ENCODE results near the gene PCIF1. TPM values are rescaled to one million over a fixed set of nuclear protein-coding genes. Genes with fewer than 3 reads are reported as not detected.

PCIF1 gene
- total and polyA plus RNA-seq, 9 of the 15 experiments (the other 6 are each of a cell fraction or from before 2014, with no cell fraction given), result 5.8 to 29.4 (median 11.3) TPM

DNA sequence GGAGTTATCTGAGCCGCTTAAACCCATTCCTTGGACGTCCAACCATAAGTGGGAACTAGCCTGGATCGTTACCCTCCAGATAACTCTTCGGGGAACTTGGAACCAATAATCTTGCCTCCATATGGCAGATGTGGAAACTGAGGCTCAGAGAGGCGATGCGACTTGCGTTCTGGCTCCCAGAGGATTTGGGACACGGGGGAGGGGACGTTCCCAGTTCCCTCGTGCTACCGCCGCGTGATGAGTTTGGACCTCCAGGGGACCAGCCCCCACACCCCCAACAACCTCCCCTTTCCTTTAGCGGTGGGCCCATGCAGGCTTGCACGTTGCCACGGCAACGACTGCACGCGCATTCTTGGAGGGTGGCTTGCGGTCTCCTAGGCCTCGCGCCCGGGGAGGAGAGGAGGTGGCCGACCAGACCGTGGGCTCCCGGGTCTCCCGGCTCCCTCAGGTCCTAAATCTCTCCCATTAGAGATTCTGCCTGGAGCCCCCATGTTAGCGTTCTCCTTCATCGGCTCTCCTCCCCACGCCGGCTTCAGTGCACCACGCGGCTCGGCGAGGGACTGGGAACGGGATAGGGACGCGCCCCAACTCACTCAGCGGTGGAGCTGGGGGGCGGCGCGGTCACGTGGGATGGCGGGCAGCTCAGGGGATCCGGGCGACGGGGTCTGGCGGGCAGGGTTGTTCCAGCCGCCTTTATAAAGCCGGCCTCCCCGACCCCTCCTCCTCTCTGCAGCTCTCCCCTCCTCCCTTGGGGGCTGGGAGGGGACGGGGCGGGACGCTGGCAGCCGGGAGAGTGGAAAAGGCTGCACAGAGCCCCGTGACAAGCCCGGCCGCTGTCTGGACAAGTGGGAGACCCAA is 22.8 kb upstream of the PCIF1 start, which contains the start of gene PLTP (continued):
- TF ChIP-seq, protein P1, sequence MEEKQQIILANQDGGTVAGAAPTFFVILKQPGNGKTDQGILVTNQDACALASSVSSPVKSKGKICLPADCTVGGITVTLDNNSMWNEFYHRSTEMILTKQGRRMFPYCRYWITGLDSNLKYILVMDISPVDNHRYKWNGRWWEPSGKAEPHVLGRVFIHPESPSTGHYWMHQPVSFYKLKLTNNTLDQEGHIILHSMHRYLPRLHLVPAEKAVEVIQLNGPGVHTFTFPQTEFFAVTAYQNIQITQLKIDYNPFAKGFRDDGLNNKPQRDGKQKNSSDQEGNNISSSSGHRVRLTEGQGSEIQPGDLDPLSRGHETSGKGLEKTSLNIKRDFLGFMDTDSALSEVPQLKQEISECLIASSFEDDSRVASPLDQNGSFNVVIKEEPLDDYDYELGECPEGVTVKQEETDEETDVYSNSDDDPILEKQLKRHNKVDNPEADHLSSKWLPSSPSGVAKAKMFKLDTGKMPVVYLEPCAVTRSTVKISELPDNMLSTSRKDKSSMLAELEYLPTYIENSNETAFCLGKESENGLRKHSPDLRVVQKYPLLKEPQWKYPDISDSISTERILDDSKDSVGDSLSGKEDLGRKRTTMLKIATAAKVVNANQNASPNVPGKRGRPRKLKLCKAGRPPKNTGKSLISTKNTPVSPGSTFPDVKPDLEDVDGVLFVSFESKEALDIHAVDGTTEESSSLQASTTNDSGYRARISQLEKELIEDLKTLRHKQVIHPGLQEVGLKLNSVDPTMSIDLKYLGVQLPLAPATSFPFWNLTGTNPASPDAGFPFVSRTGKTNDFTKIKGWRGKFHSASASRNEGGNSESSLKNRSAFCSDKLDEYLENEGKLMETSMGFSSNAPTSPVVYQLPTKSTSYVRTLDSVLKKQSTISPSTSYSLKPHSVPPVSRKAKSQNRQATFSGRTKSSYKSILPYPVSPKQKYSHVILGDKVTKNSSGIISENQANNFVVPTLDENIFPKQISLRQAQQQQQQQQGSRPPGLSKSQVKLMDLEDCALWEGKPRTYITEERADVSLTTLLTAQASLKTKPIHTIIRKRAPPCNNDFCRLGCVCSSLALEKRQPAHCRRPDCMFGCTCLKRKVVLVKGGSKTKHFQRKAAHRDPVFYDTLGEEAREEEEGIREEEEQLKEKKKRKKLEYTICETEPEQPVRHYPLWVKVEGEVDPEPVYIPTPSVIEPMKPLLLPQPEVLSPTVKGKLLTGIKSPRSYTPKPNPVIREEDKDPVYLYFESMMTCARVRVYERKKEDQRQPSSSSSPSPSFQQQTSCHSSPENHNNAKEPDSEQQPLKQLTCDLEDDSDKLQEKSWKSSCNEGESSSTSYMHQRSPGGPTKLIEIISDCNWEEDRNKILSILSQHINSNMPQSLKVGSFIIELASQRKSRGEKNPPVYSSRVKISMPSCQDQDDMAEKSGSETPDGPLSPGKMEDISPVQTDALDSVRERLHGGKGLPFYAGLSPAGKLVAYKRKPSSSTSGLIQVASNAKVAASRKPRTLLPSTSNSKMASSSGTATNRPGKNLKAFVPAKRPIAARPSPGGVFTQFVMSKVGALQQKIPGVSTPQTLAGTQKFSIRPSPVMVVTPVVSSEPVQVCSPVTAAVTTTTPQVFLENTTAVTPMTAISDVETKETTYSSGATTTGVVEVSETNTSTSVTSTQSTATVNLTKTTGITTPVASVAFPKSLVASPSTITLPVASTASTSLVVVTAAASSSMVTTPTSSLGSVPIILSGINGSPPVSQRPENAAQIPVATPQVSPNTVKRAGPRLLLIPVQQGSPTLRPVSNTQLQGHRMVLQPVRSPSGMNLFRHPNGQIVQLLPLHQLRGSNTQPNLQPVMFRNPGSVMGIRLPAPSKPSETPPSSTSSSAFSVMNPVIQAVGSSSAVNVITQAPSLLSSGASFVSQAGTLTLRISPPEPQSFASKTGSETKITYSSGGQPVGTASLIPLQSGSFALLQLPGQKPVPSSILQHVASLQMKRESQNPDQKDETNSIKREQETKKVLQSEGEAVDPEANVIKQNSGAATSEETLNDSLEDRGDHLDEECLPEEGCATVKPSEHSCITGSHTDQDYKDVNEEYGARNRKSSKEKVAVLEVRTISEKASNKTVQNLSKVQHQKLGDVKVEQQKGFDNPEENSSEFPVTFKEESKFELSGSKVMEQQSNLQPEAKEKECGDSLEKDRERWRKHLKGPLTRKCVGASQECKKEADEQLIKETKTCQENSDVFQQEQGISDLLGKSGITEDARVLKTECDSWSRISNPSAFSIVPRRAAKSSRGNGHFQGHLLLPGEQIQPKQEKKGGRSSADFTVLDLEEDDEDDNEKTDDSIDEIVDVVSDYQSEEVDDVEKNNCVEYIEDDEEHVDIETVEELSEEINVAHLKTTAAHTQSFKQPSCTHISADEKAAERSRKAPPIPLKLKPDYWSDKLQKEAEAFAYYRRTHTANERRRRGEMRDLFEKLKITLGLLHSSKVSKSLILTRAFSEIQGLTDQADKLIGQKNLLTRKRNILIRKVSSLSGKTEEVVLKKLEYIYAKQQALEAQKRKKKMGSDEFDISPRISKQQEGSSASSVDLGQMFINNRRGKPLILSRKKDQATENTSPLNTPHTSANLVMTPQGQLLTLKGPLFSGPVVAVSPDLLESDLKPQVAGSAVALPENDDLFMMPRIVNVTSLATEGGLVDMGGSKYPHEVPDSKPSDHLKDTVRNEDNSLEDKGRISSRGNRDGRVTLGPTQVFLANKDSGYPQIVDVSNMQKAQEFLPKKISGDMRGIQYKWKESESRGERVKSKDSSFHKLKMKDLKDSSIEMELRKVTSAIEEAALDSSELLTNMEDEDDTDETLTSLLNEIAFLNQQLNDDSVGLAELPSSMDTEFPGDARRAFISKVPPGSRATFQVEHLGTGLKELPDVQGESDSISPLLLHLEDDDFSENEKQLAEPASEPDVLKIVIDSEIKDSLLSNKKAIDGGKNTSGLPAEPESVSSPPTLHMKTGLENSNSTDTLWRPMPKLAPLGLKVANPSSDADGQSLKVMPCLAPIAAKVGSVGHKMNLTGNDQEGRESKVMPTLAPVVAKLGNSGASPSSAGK (IDR thresholded peaks at IDR 0.05), result peak; percentile 55; the same call in 1 of the 2 replicates
- TF ChIP-seq, protein P2, sequence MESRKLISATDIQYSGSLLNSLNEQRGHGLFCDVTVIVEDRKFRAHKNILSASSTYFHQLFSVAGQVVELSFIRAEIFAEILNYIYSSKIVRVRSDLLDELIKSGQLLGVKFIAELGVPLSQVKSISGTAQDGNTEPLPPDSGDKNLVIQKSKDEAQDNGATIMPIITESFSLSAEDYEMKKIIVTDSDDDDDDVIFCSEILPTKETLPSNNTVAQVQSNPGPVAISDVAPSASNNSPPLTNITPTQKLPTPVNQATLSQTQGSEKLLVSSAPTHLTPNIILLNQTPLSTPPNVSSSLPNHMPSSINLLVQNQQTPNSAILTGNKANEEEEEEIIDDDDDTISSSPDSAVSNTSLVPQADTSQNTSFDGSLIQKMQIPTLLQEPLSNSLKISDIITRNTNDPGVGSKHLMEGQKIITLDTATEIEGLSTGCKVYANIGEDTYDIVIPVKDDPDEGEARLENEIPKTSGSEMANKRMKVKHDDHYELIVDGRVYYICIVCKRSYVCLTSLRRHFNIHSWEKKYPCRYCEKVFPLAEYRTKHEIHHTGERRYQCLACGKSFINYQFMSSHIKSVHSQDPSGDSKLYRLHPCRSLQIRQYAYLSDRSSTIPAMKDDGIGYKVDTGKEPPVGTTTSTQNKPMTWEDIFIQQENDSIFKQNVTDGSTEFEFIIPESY (CRISPR knock-in tag; IDR thresholded peaks at IDR 0.05), result peak; percentile 34; the same call in 1 of the 2 replicates
- TF ChIP-seq POLR2A (conservative IDR thresholded peaks at IDR 0.05), result peak; percentile 15
- TF ChIP-seq TCF3 (CRISPR knock-in tag; IDR thresholded peaks at IDR 0.05), result no peak
- peak; percentile 65; the same call in 1 of the 2 replicates for TF ChIP-seq ZFX (CRISPR knock-in tag; IDR thresholded peaks at IDR 0.05)
- TF ChIP-seq ZNF584 (CRISPR knock-in tag; IDR thresholded peaks at IDR 0.05; ENCODE audit: low read depth), result 0 out of 2 replicates have a peak, but pooled peaks have one; percentile 43
- peak; percentile 2 for TF ChIP-seq HMGN3 (IDR thresholded peaks at IDR 0.05; ENCODE audit: borderline replicate concordance, extremely low read depth, insufficient read length, low read depth, low read length)
- TF ChIP-seq ZC3H4 (CRISPR knock-in tag; IDR thresholded peaks at IDR 0.05; ENCODE audit: borderline replicate concordance), result 0 out of 2 replicates have a peak, but pooled peaks have one; percentile 10
- TF ChIP-seq, protein P3, sequence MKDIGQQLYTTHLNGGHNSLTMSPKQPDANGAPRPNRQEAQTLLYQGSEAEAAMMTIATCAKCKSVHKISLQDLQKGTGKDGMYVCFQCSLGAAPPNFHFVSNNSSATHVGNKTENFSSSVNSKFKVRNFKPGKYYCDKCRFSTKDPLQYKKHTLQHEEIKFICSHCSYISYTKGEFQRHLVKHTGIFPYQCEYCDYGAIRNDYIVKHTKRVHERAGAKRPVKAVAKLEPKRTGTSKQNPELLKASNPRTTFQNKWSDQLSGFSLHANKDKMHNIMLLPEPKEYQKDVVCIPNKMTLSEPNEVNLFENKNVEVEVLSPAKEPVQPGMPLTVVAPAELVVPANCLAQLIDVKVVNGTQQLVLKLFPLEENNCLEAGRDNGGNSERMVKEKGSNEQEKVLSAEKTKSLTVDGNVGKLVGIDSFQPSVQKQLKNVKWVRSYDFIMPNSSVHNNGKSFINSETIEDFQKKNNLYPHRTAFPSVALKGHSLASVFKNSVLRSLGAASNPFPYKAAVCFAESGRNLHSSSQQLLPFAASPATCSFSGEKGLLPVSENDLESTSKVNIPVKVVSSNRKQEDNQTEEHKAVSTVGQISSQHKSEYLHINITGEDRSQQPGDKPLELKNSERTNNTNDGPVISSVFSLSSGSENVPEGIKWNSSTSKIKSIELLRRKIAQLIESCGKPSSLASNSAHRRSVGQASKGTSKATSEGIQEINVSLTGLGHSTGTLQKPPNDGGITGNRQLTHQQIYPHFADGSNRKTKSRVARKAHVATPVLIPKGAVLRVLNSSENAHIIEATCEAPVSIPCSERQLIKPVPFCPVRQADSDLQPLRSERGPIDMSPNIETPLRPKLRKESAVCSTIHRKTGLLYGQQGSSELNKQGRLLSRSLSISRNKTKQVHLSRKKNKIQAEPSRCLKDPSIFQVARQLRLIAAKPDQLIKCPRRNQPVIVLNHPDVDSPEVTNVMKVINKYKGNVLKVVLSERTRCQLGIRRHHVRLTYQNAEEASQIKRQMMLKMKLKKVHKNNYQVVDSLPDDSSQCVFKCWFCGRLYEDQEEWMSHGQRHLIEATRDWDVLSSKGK (CRISPR knock-in tag; IDR thresholded peaks at IDR 0.05), result no peak

Measured in K562 (cell line).